Astrocyte (in vitro differentiated cells and primary cell): ENCODE results near the gene B3GALT6. TPM values are rescaled to one million over a fixed set of nuclear protein-coding genes. Genes with fewer than 3 reads are reported as not detected.

Source experiments
- DNase-seq: peaks from one replicate; pipeline ENCODE4 v3.0.0-alpha.2; 2010; ENCODE audit warnings: low read depth
- FAIRE-seq: peaks from 2 replicates; lab custom pipeline; 2011; peaks lifted over from hg19 to GRCh38; lab: Jason Lieb, UNC
- H2AFZ ChIP-seq: 2 replicates; pipeline ENCODE4 v1.6.0; 2012; ENCODE audit warnings: low read depth, low read length, inconsistent platforms
- H3K27ac ChIP-seq: 2 replicates; pipeline ENCODE4 v1.5.1; 2011; ENCODE audit warnings: low read depth, low read length, inconsistent platforms
- H3K27me3 ChIP-seq: 2 replicates; pipeline ENCODE4 v1.6.0; 2011; ENCODE audit warnings: low read length, inconsistent platforms; ENCODE audit not compliant: insufficient read depth
- H3K36me3 ChIP-seq: 2 replicates; pipeline ENCODE4 v1.5.1; 2011; ENCODE audit warnings: low read length, inconsistent platforms; ENCODE audit not compliant: insufficient read depth
- H3K4me1 ChIP-seq: 2 replicates; pipeline ENCODE4 v1.5.1; 2011; ENCODE audit warnings: low read length, inconsistent platforms; ENCODE audit not compliant: insufficient read depth
- H3K4me2 ChIP-seq: 2 replicates; pipeline ENCODE4 v1.6.0; 2012; ENCODE audit warnings: low read length, inconsistent platforms
- H3K4me3 ChIP-seq: 2 replicates; pipeline ENCODE4 v1.5.1; 2011; ENCODE audit warnings: low read depth, mild to moderate bottlenecking, low read length, inconsistent platforms; ENCODE audit not compliant: insufficient read depth
- H3K79me2 ChIP-seq: 2 replicates; pipeline ENCODE4 v1.6.0; 2012; ENCODE audit warnings: mild to moderate bottlenecking, low read length, inconsistent platforms; ENCODE audit not compliant: insufficient read depth
- H3K9ac ChIP-seq: 2 replicates; pipeline ENCODE4 v1.6.0; 2012; ENCODE audit warnings: mild to moderate bottlenecking, low read length, inconsistent platforms
- H3K9me3 ChIP-seq: 2 replicates; pipeline ENCODE4 v1.5.1; 2012; ENCODE audit warnings: low read depth, mild to moderate bottlenecking, low read length, inconsistent platforms; ENCODE audit not compliant: insufficient read depth
- H4K20me1 ChIP-seq: 2 replicates; pipeline ENCODE4 v1.6.0; 2012; ENCODE audit warnings: low read length, inconsistent platforms; ENCODE audit not compliant: insufficient read depth
- H3K27ac Mint-ChIP-seq: one replicate; pipeline ENCODE4 v1.8.0; 2021; ENCODE audit warnings: mild to moderate bottlenecking, mixed read lengths; ENCODE audit not compliant: unreplicated experiment
- H3K27me3 Mint-ChIP-seq: one replicate; pipeline ENCODE4 v1.8.0; 2021; ENCODE audit warnings: low read depth, mixed read lengths; ENCODE audit not compliant: unreplicated experiment
- H3K36me3 Mint-ChIP-seq: one replicate; pipeline ENCODE4 v1.8.0; 2021; ENCODE audit warnings: low read depth, mixed read lengths; ENCODE audit not compliant: unreplicated experiment
- H3K4me1 Mint-ChIP-seq: one replicate; pipeline ENCODE4 v1.8.0; 2021; ENCODE audit warnings: low read depth, mixed read lengths; ENCODE audit not compliant: unreplicated experiment
- H3K4me3 Mint-ChIP-seq: one replicate; pipeline ENCODE4 v1.8.0; 2021; ENCODE audit warnings: mild to moderate bottlenecking, moderate library complexity, mixed read lengths; ENCODE audit not compliant: unreplicated experiment
- H3K9me3 Mint-ChIP-seq: one replicate; pipeline ENCODE4 v1.8.0; 2021; ENCODE audit warnings: mild to moderate bottlenecking, mixed read lengths; ENCODE audit not compliant: unreplicated experiment
- EZH2 ChIP-seq: IDR thresholded peaks from 2 replicates; pipeline ENCODE4 v1.6.1; 2012; ENCODE audit warnings: mild to moderate bottlenecking, low read length, inconsistent platforms; ENCODE audit not compliant: insufficient read depth
- total RNA-seq: library from RNA; stranded (reverse); gene quantifications from 2 replicates; pipeline ENCODE4 v1.2.1, GENCODE V29; 2021
- TF ChIP-seq, protein P1 (sequence below): IDR thresholded peaks from 2 replicates; pipeline ENCODE4 v1.5.1; 2011; ENCODE audit warnings: low read depth, mild to moderate bottlenecking, inconsistent platforms, low read length, moderate library complexity; ENCODE audit not compliant: insufficient read depth

B3GALT6 gene
- total RNA-seq, 1 donor from 2014 or later, result 22.4 TPM

DNA sequence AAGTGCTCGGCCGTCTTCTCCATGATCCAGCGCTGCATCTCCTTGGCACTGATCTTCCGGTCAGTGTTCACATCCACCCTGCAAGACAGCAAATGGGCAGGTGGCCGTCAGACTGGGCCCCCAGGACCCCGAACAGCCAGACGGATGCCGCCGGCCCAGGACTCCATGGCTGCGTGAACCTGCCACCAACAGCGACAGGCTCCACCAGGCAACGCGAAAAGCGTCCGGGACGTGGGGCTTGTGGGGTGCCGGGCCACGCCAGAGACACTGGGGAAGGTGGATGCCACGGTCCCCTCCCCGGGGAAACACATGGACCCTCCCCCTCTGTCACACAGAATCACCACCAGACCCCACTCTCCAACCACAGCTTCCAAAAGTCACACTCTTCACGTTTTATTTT, 8.1 kb upstream of the B3GALT6 start:
- Histone ChIP-seq H2AFZ (no peak overlapping the region), H3K79me2 (peaks cover 59% of the 10 kb centered on the region), H3K4me2 (no peak overlapping the region), H3K4me3 (no peak overlapping the region), H3K9ac (no peak overlapping the region), H3K27ac (no peak overlapping the region), H4K20me1 (peaks cover 57% of the 10 kb centered on the region), H3K9me3 (no peaks in the 10 kb centered on the region), H3K4me1 (no peaks in the 10 kb centered on the region), H3K27me3 (no peaks in the 10 kb centered on the region), H3K36me3 (peaks cover 3% of the 10 kb centered on the region)
- no peak for DNase-seq
- Mint-ChIP-seq H3K36me3 (peaks cover 15% of the 10 kb centered on the region), H3K9me3 (no peaks in the 10 kb centered on the region), H3K27ac (no peak overlapping the region), H3K27me3 (no peaks in the 10 kb centered on the region), H3K4me3 (no peak overlapping the region), H3K4me1 (no peaks in the 10 kb centered on the region)
- TF ChIP-seq, protein P1, sequence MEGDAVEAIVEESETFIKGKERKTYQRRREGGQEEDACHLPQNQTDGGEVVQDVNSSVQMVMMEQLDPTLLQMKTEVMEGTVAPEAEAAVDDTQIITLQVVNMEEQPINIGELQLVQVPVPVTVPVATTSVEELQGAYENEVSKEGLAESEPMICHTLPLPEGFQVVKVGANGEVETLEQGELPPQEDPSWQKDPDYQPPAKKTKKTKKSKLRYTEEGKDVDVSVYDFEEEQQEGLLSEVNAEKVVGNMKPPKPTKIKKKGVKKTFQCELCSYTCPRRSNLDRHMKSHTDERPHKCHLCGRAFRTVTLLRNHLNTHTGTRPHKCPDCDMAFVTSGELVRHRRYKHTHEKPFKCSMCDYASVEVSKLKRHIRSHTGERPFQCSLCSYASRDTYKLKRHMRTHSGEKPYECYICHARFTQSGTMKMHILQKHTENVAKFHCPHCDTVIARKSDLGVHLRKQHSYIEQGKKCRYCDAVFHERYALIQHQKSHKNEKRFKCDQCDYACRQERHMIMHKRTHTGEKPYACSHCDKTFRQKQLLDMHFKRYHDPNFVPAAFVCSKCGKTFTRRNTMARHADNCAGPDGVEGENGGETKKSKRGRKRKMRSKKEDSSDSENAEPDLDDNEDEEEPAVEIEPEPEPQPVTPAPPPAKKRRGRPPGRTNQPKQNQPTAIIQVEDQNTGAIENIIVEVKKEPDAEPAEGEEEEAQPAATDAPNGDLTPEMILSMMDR, result no peak
- TF ChIP-seq EZH2, result no peak
- no peak for FAIRE-seq

DNA sequence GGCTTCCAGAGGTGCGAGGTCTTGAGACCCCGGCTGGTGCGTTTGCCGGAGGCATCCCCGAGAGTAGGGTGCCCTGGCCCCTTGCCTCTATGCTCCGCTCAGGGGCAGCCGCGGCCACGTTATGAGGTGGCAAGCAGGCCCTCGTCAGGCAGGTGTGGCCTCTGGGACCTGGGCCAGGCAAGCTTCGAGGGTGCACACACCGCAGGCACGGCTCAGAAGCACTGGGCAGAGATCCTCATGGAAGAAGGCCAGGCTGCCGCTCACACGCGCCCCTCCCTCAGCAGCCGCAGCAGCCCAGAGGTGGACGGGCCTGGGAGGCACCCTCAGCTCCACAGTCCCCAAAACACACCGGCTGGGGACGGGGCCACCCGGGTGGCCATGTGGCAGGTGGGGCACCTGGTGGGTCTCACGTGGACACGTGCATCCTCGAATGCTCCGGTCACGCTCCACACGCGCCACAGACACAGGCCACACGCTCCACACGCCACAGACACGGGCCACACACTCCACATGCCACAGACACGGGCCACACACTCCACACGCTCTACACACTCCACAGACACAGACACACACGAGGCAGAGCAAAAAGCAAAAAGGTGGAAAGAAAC, 6.7 kb upstream of the B3GALT6 start:
- H3K4me1 Mint-ChIP-seq, result peaks cover 4% of the 10 kb centered on the region
- peaks cover 68% of the 10 kb centered on the region for H3K79me2 ChIP-seq
- FAIRE-seq, result no peak

DNA sequence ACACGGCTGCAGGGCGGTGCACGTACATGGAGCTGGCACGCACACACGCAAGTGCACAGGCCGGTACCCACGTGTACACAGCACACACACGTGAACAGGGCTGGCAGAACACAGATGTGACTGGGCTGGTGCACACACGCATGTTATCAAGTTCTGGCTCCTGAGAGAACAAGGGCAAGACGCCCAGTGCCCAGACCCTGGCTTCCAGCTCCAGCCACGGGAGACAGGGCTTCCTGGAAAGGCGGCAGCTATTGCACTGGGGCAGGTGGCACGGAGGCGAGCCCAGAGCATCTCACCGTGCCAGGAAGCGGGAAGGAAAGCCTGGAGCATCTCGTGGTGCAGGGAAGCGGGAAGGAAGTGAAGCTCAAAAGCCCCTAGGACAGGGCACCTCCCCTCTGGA, 6.1 kb upstream of the B3GALT6 start:
- peaks cover 7% of the 10 kb centered on the region for H3K4me1 Mint-ChIP-seq
- no peak for TF ChIP-seq EZH2
- TF ChIP-seq, protein P1, result no peak
- Histone ChIP-seq H4K20me1 (peaks cover 74% of the 10 kb centered on the region), H3K4me1 (peaks cover 11% of the 10 kb centered on the region), H3K27me3 (no peaks in the 10 kb centered on the region), H3K27ac (no peak overlapping the region), H3K4me3 (no peak overlapping the region), H3K9me3 (no peaks in the 10 kb centered on the region), H2AFZ (no peak overlapping the region), H3K79me2 (peaks cover 74% of the 10 kb centered on the region), H3K36me3 (peaks cover 3% of the 10 kb centered on the region), H3K9ac (no peak overlapping the region), H3K4me2 (no peak overlapping the region)
- no peak for DNase-seq
- no peak overlapping the region for H3K27ac Mint-ChIP-seq
- H3K27me3 Mint-ChIP-seq, result no peaks in the 10 kb centered on the region
- no peaks in the 10 kb centered on the region for H3K9me3 Mint-ChIP-seq
- H3K4me3 Mint-ChIP-seq, result no peak overlapping the region
- peaks cover 20% of the 10 kb centered on the region for H3K36me3 Mint-ChIP-seq
- no peak for FAIRE-seq

More for the DNA sequence above, 6.7 kb upstream of the B3GALT6 start:
- Histone ChIP-seq H3K36me3 (peaks cover 3% of the 10 kb centered on the region), H3K4me1 (peaks cover 8% of the 10 kb centered on the region), H3K27ac (no peak overlapping the region), H4K20me1 (peaks cover 69% of the 10 kb centered on the region), H3K4me2 (no peak overlapping the region), H3K27me3 (no peaks in the 10 kb centered on the region), H2AFZ (no peak overlapping the region), H3K9ac (no peak overlapping the region), H3K4me3 (no peak overlapping the region), H3K9me3 (no peaks in the 10 kb centered on the region)
- TF ChIP-seq, protein P1, result no peak
- TF ChIP-seq EZH2, result no peak
- Mint-ChIP-seq H3K9me3 (no peaks in the 10 kb centered on the region), H3K4me3 (no peak overlapping the region), H3K27ac (no peak overlapping the region), H3K36me3 (peaks cover 20% of the 10 kb centered on the region), H3K27me3 (no peaks in the 10 kb centered on the region)
- no peak for DNase-seq
